ENCODE data around the gene TSHR.
A peak's percentile ranks its signal among the peaks of the same experiment; 100 is the strongest.

The TSHR gene

DNA sequence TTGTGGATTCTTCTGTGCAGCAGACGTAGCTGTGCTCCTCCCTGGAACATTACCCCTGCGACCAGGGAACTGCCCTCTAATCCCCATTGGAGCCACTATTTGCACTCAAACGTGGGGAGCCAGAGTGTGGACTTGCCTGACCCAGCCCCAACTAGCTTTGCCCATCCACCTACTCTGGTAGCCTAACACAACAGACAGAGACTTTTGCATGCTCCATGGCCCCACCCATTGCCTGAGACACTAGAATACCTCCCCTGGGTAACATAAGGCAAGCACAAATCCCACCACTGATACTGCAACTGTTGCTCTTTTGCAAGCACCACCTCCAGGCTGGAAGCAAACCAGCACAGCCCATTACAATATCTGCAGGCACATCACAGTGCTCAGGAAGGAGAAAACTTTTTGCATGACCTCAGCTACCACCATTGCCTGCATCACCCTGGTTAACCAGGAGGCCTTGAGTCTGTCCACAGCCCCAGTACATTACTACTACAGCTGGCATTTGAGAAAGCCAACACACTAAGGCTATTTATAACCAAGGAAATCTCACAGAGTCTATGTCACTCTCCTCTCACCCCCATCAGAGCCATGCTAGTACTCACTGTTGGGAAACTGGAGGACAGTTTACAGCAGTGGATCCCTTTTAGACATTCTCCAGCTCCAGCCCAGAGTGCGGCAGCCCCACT is 28.9 kb upstream of the TSHR start:
- TF ChIP-seq, protein P1, sequence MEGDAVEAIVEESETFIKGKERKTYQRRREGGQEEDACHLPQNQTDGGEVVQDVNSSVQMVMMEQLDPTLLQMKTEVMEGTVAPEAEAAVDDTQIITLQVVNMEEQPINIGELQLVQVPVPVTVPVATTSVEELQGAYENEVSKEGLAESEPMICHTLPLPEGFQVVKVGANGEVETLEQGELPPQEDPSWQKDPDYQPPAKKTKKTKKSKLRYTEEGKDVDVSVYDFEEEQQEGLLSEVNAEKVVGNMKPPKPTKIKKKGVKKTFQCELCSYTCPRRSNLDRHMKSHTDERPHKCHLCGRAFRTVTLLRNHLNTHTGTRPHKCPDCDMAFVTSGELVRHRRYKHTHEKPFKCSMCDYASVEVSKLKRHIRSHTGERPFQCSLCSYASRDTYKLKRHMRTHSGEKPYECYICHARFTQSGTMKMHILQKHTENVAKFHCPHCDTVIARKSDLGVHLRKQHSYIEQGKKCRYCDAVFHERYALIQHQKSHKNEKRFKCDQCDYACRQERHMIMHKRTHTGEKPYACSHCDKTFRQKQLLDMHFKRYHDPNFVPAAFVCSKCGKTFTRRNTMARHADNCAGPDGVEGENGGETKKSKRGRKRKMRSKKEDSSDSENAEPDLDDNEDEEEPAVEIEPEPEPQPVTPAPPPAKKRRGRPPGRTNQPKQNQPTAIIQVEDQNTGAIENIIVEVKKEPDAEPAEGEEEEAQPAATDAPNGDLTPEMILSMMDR (IDR thresholded peaks at IDR 0.05; ENCODE audit: borderline replicate concordance, control extremely low read depth, extremely low read depth, insufficient read depth, missing control alignments) = no peak
- in situ Hi-C loops (cut with MboI; ENCODE audit: low sequenced_read_pairs, unreplicated experiment) = no loop called here
- no peak for DNase-seq (ENCODE audit: low spot score)

DNA sequence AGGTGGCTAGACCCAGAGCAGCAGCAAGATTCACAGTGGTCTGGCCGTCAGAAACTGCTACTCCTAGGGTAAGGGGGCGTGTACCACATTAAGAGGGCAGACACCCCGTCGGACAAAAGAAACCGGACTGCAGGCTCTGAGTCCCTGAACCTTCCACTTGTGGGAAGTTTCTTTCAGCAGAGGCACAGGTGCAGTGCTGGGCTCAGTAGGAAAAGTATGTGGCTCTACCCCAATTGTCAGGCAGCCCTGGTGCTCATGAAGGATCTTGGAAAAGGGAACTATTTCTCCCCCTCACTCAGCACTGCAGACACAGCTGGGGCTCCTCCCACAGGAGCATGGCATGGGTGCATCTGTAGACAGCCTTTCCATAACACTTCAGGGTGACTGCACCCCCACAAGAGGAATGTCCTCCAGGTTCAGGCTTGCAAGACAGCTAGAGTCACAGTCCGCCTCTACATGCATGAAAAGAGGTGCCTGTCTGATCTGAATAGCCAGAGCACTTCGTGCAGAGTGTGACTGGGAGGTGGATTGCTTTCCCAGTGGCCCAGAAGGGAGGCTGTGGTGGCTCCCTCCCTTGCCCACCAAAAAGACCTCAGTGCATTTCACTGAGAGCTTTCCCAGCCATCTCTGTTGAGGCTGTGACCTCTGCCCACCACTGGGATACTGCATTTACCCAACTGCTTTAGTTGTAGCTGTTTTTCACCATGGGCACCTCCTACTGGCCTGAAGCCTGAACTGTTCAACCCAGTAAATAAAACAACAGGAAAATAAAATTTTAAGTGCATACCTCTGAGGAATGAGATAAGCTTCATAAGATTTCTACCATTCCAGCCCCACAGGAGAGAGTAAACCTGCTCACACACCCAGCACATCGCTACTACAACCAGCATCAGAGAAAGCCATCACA is 28.1 kb upstream of the TSHR start:
- TF ChIP-seq, protein P1 (IDR thresholded peaks at IDR 0.05; ENCODE audit: borderline replicate concordance, control extremely low read depth, extremely low read depth, insufficient read depth, missing control alignments) = no peak
- DNase-seq (ENCODE audit: low spot score) = no peak
- in situ Hi-C loops (cut with MboI; ENCODE audit: low sequenced_read_pairs, unreplicated experiment) = no loop called here

DNA sequence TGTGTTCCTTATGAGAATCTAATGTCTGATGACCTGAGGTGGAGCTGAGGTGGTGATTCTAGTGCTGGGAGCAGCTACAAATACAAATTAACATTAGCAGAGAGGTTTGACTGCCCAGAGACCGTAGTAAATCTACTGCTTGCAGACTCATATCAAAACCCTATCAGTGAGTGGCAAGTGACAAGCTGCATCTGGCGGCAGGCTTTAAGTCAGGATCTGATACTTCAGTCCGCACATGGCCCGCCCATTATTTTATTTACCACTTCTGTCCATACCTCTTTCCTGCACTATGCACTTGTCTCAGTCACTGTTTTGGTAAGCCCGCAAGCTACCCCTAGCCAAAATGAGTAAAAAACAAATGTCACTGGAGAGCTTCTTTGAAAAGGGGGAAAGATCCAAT is 25.3 kb upstream of the TSHR start:
- in situ Hi-C loops (cut with MboI; ENCODE audit: low sequenced_read_pairs, unreplicated experiment) = no loop called here
- DNase-seq (ENCODE audit: low spot score) = no peak
- TF ChIP-seq, protein P1 (IDR thresholded peaks at IDR 0.05; ENCODE audit: borderline replicate concordance, control extremely low read depth, extremely low read depth, insufficient read depth, missing control alignments) = no peak

DNA sequence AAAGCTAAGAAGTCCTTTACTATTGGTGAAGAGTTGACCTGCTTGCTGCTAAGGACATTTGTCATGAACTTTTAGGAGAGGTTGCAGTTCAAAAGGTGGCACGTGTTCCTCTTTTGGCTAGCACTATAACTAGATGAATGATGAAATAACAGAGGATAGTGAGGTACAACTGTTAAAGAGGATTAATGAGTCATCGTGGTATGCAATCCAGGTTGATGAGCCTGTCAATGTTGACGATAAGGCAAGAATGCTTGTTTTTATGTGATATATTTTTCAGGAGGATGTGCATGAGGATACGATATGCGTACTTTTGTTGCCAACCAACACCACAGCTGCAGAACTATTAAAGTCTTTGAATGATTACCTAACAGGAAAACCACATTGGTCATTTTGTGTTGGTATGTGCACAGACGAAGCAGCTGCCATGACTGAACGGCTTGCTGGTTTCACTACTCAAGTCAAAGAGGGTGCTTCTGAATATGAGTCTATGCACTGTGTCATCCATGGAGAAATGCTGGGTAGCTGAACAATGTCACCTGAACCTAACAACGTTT is 24.5 kb upstream of the TSHR start:
- peak; percentile 36 for DNase-seq (ENCODE audit: low spot score)
- in situ Hi-C loops (cut with MboI; ENCODE audit: low sequenced_read_pairs, unreplicated experiment) = no loop called here
- TF ChIP-seq, protein P1 (IDR thresholded peaks at IDR 0.05; ENCODE audit: borderline replicate concordance, control extremely low read depth, extremely low read depth, insufficient read depth, missing control alignments) = no peak

DNA sequence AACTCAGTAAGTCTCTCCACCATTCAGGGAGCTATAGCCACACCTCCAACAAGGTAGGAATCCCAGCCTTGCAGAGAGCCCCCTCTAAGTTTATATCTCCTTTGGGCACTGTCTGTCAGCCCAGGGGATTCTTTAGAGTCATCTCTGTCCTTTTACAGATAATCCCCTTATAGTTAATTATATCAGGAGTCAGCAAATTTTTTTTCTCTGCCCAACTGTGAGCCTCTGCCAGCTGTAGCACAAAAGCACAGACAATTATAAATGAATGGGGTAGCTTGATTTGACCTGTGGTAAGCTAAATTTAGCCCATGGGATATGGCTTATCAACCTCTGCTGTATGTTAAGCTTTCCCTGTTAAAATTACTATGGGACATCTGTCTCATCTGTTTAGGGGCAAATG is 22.1 kb upstream of the TSHR start:
- in situ Hi-C loops (cut with MboI; ENCODE audit: low sequenced_read_pairs, unreplicated experiment) = no loop called here
- TF ChIP-seq, protein P1 (IDR thresholded peaks at IDR 0.05; ENCODE audit: borderline replicate concordance, control extremely low read depth, extremely low read depth, insufficient read depth, missing control alignments) = no peak
- DNase-seq (ENCODE audit: low spot score) = no peak

DNA sequence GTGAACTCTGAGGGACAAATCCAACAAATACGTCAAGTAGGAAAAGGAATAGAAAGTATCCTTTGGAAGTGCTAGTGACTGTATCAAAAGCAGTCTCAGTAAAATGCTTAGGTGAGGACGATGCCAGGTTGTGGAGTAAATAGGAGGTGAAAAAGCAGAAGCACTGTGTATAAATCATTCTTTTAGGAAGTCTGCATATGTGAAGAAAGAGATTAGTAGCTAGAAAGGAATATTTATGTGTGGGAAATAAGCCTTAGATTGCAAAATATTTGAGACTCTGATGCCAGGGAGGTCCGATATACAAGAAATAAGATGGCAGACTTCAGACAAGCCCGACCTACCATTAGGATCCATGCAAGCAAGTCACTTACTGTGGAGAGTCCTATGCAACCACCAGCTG is 21.7 kb upstream of the TSHR start:
- in situ Hi-C loops (cut with MboI; ENCODE audit: low sequenced_read_pairs, unreplicated experiment) = no loop called here
- TF ChIP-seq, protein P1 (IDR thresholded peaks at IDR 0.05; ENCODE audit: borderline replicate concordance, control extremely low read depth, extremely low read depth, insufficient read depth, missing control alignments) = no peak
- DNase-seq (ENCODE audit: low spot score) = no peak

Data from GM13976 (cell line).